Measurements from ENCODE around the gene FBN1. TPM values are rescaled to one million over a fixed set of nuclear protein-coding genes. Genes with fewer than 3 reads are reported as not detected.
A peak's percentile ranks its signal among the peaks of the same experiment; 100 is the strongest.

FBN1 gene
- total and polyA plus RNA-seq, 2 donors (not counting 3 experiments of a cell fraction or from before 2014, with no cell fraction given): 107 to 111 TPM

GRCh38 chr15:48451241-48451640, 194.3 kb downstream of the FBN1 start:
- H3K4me1 ChIP-seq (ENCODE audit: control insufficient read depth, extremely low read depth, insufficient read depth, low read length): peaks cover 38% of the 10 kb centered on the region
- no peaks in the 10 kb centered on the region for H3K27me3 ChIP-seq (ENCODE audit: control insufficient read depth in 2 of 2, insufficient read depth in 2 of 2, low read length in 2 of 2)
- DNase-seq (ENCODE audit: low read depth, low spot score): peak; percentile 97
- H3K9ac ChIP-seq (replicated peaks; ENCODE audit: extremely low read depth, insufficient read depth, low read length): peak overlapping the region; percentile 2
- peak overlapping the region; percentile 14 for H2AFZ ChIP-seq (ENCODE audit: low read depth, low read length)
- ChIA-PET CTCF (interaction anchor here (0.9 to 3.3 kb wide), 6 partner anchors 11 to 98 kb away, joined by 3 to 31 read pairs (median 4); no protein-coding TSS in a partner anchor), POLR2A (no interaction called here)
- FAIRE-seq: peak; percentile 75
- no peaks in the 10 kb centered on the region for H4K20me1 ChIP-seq (replicated peaks; ENCODE audit: control insufficient read depth, extremely low read depth, insufficient read depth, low read length)
- peaks cover 4 to 17% of the 10 kb centered on the region in 2 experiments for H3K36me3 ChIP-seq (ENCODE audit: control insufficient read depth in 2 of 2, extremely low read depth in 1 of 2, insufficient read depth in 2 of 2, low read length in 2 of 2)
- H3K9me3 ChIP-seq (replicated peaks; ENCODE audit: control insufficient read depth, insufficient read depth, low read length): no peaks in the 10 kb centered on the region
- H3K27ac ChIP-seq (ENCODE audit: insufficient read depth, low read depth, low read length): peak overlapping the region; percentile 56
- no peak for TF ChIP-seq EZH2 (IDR thresholded peaks at IDR 0.05; ENCODE audit: borderline replicate concordance, low read depth, low read length, severe bottlenecking)
- no peak for TF ChIP-seq POLR2A (IDR thresholded peaks at IDR 0.05; ENCODE audit: low read depth, low read length)
- TF ChIP-seq CTCF (IDR thresholded peaks at IDR 0.05; ENCODE audit: extremely low read depth in 1 of 2, insufficient read depth in 1 of 2, low read depth in 1 of 2, low read length in 2 of 2): no peak
- TF ChIP-seq MYC (IDR thresholded peaks at IDR 0.05; ENCODE audit: low read depth, low read length): no peak
- TF ChIP-seq MAX (IDR thresholded peaks at IDR 0.05; ENCODE audit: insufficient read depth, insufficient read length): no peak
- TF ChIP-seq FOS (IDR thresholded peaks at IDR 0.05; ENCODE audit: borderline replicate concordance, insufficient read depth, low read length): no peak
- TF ChIP-seq POLR2AphosphoS5 (IDR thresholded peaks at IDR 0.05; ENCODE audit: insufficient read depth, low read depth, low read length): no peak
- no peak for TF ChIP-seq JUN (IDR thresholded peaks at IDR 0.05; ENCODE audit: borderline replicate concordance, insufficient read depth, insufficient read length, low read depth)
- TF ChIP-seq GATA2 (IDR thresholded peaks at IDR 0.05; ENCODE audit: insufficient read depth, insufficient read length, low read depth, low read length): no peak
- dilution Hi-C loops (cut with MboI; ENCODE audit: extremely low pct_ligation_motif_present, low sequenced_read_pairs) (no loop called here), intact Hi-C loops (cut with micrococcal nuclease) (loop anchor here (1.0 to 5.0 kb wide), 6 partner anchors 58 to 361 kb away; partner anchors contain the start of genes CEP152 and FBN1)
- H3K4me3 ChIP-seq (replicated peaks in 1 of 3; ENCODE audit: insufficient read depth in 1 of 3, low read depth in 1 of 3, low read length in 3 of 3): peak overlapping the region in 1 of 3 experiments; percentile 3
- peak overlapping the region; percentile 82 for H3K4me2 ChIP-seq (ENCODE audit: insufficient read depth, low read length)
- BruUV-seq (replicated peaks): no TSS peak
- no peaks in the 10 kb centered on the region for H3K79me2 ChIP-seq (ENCODE audit: control insufficient read depth, insufficient read depth, low read length)
- no peaks in the 10 kb centered on the region for H3K9me1 ChIP-seq (replicated peaks; ENCODE audit: control insufficient read depth, extremely low read depth, insufficient read depth, low read length)

Measured in endothelial cell of umbilical vein (primary cell).